ENCODE data around the gene BMP6.

The BMP6 gene

GRCh38 chr6:7918403-7918802 lies 192.5 kb downstream of the BMP6 start:
- no peaks in the 10 kb centered on the region for H3K4me1 ChIP-seq (ENCODE audit: insufficient read depth, low read length)
- no peak overlapping the region for H2AFZ ChIP-seq (ENCODE audit: low read depth, low read length)
- H3K9me3 ChIP-seq (ENCODE audit: low read length) = no peaks in the 10 kb centered on the region
- no peaks in the 10 kb centered on the region for H3K36me3 ChIP-seq (ENCODE audit: insufficient read depth, low read length)
- no peak overlapping the region for H3K4me3 ChIP-seq (ENCODE audit: low read length)
- H3K27me3 ChIP-seq (ENCODE audit: insufficient read depth, low read length) = peaks cover 10% of the 10 kb centered on the region

- no peak overlapping the region for H2AFZ ChIP-seq (ENCODE audit: low read depth, low read length)
- peaks cover under 1% of the 10 kb centered on the region for H3K27me3 ChIP-seq (ENCODE audit: insufficient read depth, low read length)
- H3K9me3 ChIP-seq (ENCODE audit: low read length) = peaks cover 3% of the 10 kb centered on the region
- H3K36me3 ChIP-seq (ENCODE audit: insufficient read depth, low read length) = no peaks in the 10 kb centered on the region
- H3K4me1 ChIP-seq (ENCODE audit: insufficient read depth, low read length) = no peaks in the 10 kb centered on the region
- no peak overlapping the region for H3K4me3 ChIP-seq (ENCODE audit: low read length)
Observed at GRCh38 chr6:7919871-7920270, 194.0 kb downstream of the BMP6 start.

DNA sequence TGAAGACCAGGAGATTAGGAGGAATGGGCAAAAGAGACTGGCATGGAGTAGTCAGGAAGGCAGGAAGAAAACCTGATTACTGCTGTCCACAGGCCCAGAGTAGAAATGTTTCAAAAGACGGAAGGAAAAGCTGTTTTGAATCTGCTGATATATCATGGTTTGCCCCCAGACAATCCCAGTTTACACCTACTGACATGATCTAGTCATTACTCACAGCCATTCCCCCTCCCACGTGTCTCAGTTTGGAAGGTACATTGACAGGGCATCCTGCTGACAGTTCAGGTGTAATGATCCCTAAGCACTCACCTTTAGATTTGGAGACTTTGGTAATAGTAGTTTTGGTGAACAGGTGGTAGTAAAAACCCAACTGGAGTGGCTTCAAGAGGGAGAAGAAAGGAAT lies 194.5 kb downstream of the BMP6 start:
- Histone ChIP-seq H3K36me3 (ENCODE audit: insufficient read depth, low read length) (no peaks in the 10 kb centered on the region), H3K4me1 (ENCODE audit: insufficient read depth, low read length) (no peaks in the 10 kb centered on the region), H3K9me3 (ENCODE audit: low read length) (peaks cover 3% of the 10 kb centered on the region), H2AFZ (ENCODE audit: low read depth, low read length) (no peak overlapping the region), H3K27me3 (ENCODE audit: insufficient read depth, low read length) (no peaks in the 10 kb centered on the region), H3K4me3 (ENCODE audit: low read length) (no peak overlapping the region)

- Histone ChIP-seq H3K9me3 (ENCODE audit: low read length) (peaks cover 7% of the 10 kb centered on the region), H3K4me3 (ENCODE audit: low read length) (no peak overlapping the region), H2AFZ (ENCODE audit: low read depth, low read length) (no peak overlapping the region), H3K27me3 (ENCODE audit: insufficient read depth, low read length) (no peaks in the 10 kb centered on the region), H3K36me3 (ENCODE audit: insufficient read depth, low read length) (no peaks in the 10 kb centered on the region), H3K4me1 (ENCODE audit: insufficient read depth, low read length) (no peaks in the 10 kb centered on the region)
Observed at GRCh38 chr6:7921046-7921445, 195.1 kb downstream of the BMP6 start.

DNA sequence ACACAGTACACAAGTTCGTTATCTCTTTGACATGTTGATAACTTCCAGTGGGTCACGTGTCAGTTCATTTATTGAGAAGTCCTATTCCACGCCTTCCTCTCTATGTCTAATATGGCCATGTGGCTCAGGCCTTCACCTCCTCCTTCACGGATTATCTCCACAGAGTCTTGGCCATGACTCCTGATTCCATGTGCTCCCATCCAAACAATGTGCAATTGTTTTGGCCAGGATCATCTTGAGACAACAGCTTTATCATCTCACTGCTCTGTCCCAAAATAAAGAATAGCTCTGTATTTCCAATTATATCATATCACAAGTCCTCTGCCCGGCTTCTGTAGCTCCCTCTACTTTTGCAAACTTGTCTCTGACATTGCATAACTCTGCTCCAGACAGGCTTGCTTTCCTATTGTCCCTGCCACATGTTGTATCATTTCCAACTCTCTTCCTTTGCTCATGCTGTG lies 195.8 kb downstream of the BMP6 start:
- H3K4me3 ChIP-seq (ENCODE audit: low read length) = no peak overlapping the region
- H3K36me3 ChIP-seq (ENCODE audit: insufficient read depth, low read length) = no peaks in the 10 kb centered on the region
- H3K9me3 ChIP-seq (ENCODE audit: low read length) = peaks cover 7% of the 10 kb centered on the region
- no peak overlapping the region for H2AFZ ChIP-seq (ENCODE audit: low read depth, low read length)
- H3K4me1 ChIP-seq (ENCODE audit: insufficient read depth, low read length) = no peaks in the 10 kb centered on the region
- H3K27me3 ChIP-seq (ENCODE audit: insufficient read depth, low read length) = no peaks in the 10 kb centered on the region

- H3K36me3 ChIP-seq (ENCODE audit: insufficient read depth, low read length) = no peaks in the 10 kb centered on the region
- no peaks in the 10 kb centered on the region for H3K4me1 ChIP-seq (ENCODE audit: insufficient read depth, low read length)
- no peaks in the 10 kb centered on the region for H3K27me3 ChIP-seq (ENCODE audit: insufficient read depth, low read length)
- no peak overlapping the region for H2AFZ ChIP-seq (ENCODE audit: low read depth, low read length)
- peaks cover 7% of the 10 kb centered on the region for H3K9me3 ChIP-seq (ENCODE audit: low read length)
- no peak overlapping the region for H3K4me3 ChIP-seq (ENCODE audit: low read length)
Observed at GRCh38 chr6:7922596-7922995, 196.7 kb downstream of the BMP6 start.

- H3K27me3 ChIP-seq (ENCODE audit: insufficient read depth, low read length) = no peaks in the 10 kb centered on the region
- no peak overlapping the region for H2AFZ ChIP-seq (ENCODE audit: low read depth, low read length)
- H3K4me1 ChIP-seq (ENCODE audit: insufficient read depth, low read length) = no peaks in the 10 kb centered on the region
- H3K4me3 ChIP-seq (ENCODE audit: low read length) = no peak overlapping the region
- H3K36me3 ChIP-seq (ENCODE audit: insufficient read depth, low read length) = no peaks in the 10 kb centered on the region
- peaks cover 7% of the 10 kb centered on the region for H3K9me3 ChIP-seq (ENCODE audit: low read length)
Observed at GRCh38 chr6:7924867-7925266, 199.0 kb downstream of the BMP6 start.

All from neuron (in vitro differentiated cells).